ENCODE results near the gene E2F1. TPM values are rescaled to one million over a fixed set of nuclear protein-coding genes. Genes with fewer than 3 reads are reported as not detected.

E2F1 gene
- total and polyA plus RNA-seq, 4 donors = 0.10 to 11.0 (median 0.88) TPM

GRCh38 chr20:33713865-33714367 lies 27.7 kb upstream of the E2F1 start:
- Histone ChIP-seq H3K36me3 (ENCODE audit: control insufficient read depth in 4 of 4, insufficient read depth in 3 of 4, low read depth in 1 of 4, low read length in 3 of 4) (peaks cover 0 to 17% (median 6%) of the 10 kb centered on the region in 4 donors), H3K4me3 (ENCODE audit: low read depth in 1 of 3, low read length in 3 of 3) (no peak overlapping the region), H3K4me1 (ENCODE audit: control insufficient read depth in 4 of 4, insufficient read depth in 4 of 4, low read length in 3 of 4) (peaks cover 0 to 5% (median under 1%) of the 10 kb centered on the region in 4 donors), H3K27ac (ENCODE audit: low read depth in 1 of 2, low read length in 2 of 2) (no peak overlapping the region), H3K9me3 (ENCODE audit: control insufficient read depth in 4 of 4, low read length in 3 of 4) (no peaks in the 10 kb centered on the region), H3K9ac (ENCODE audit: low read depth in 1 of 2, low read length in 2 of 2) (no peak overlapping the region), H3K27me3 (ENCODE audit: control insufficient read depth in 4 of 4, insufficient read depth in 4 of 4, low read length in 3 of 4) (no peaks in the 10 kb centered on the region)
- DNase-seq (ENCODE audit: low spot score) = no peak
- 95% methylated on average over 10 of the region's 10 CpGs for WGBS
- TF ChIP-seq RXRA (IDR thresholded peaks at IDR 0.05) (no peak), EGR1 (IDR thresholded peaks at IDR 0.05; ENCODE audit: low read depth in 2 of 2) (no peak), ZBTB33 (IDR thresholded peaks at IDR 0.05) (no peak), RAD21 (IDR thresholded peaks at IDR 0.05) (no peak), JUND (IDR thresholded peaks at IDR 0.05) (no peak), FOXA1 (IDR thresholded peaks at IDR 0.05) (no peak)
- TF ChIP-seq, protein P1, sequence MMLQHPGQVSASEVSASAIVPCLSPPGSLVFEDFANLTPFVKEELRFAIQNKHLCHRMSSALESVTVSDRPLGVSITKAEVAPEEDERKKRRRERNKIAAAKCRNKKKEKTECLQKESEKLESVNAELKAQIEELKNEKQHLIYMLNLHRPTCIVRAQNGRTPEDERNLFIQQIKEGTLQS (IDR thresholded peaks at IDR 0.05) = no peak

GRCh38 chr20:33711446-33711738 lies 25.2 kb upstream of the E2F1 start:
- WGBS = 88% methylated on average over 1 of the region's 1 CpG
- Histone ChIP-seq H3K36me3 (ENCODE audit: control insufficient read depth in 4 of 4, insufficient read depth in 3 of 4, low read depth in 1 of 4, low read length in 3 of 4) (peaks cover 3 to 28% (median 12%) of the 10 kb centered on the region in 4 donors), H3K27me3 (ENCODE audit: control insufficient read depth in 4 of 4, insufficient read depth in 4 of 4, low read length in 3 of 4) (no peaks in the 10 kb centered on the region), H3K9ac (ENCODE audit: low read depth in 1 of 2, low read length in 2 of 2) (no peak overlapping the region), H3K27ac (ENCODE audit: low read depth in 1 of 2, low read length in 2 of 2) (no peak overlapping the region), H3K4me3 (ENCODE audit: low read depth in 1 of 3, low read length in 3 of 3) (no peak overlapping the region), H3K4me1 (ENCODE audit: control insufficient read depth in 4 of 4, insufficient read depth in 4 of 4, low read length in 3 of 4) (no peaks in the 10 kb centered on the region), H3K9me3 (ENCODE audit: control insufficient read depth in 4 of 4, low read length in 3 of 4) (no peaks in the 10 kb centered on the region)
- no peak for DNase-seq (ENCODE audit: low spot score)
- TF ChIP-seq, protein P1 (IDR thresholded peaks at IDR 0.05) = no peak
- TF ChIP-seq HNF4G (IDR thresholded peaks at IDR 0.05) = no peak
- TF ChIP-seq EGR1 (IDR thresholded peaks at IDR 0.05; ENCODE audit: low read depth in 2 of 2) = no peak
- TF ChIP-seq SP1 (IDR thresholded peaks at IDR 0.05) = no peak
- no peak for TF ChIP-seq RXRA (IDR thresholded peaks at IDR 0.05)
- TF ChIP-seq NR2F2 (IDR thresholded peaks at IDR 0.05) = no peak
- TF ChIP-seq ZBTB33 (IDR thresholded peaks at IDR 0.05) = no peak
- no peak for TF ChIP-seq YY1 (IDR thresholded peaks at IDR 0.05)
- no peak for TF ChIP-seq GABPA (IDR thresholded peaks at IDR 0.05 in 1 of 2, conservative IDR thresholded peaks at IDR 0.05 in 1 of 2)
- TF ChIP-seq MAX (IDR thresholded peaks at IDR 0.05) = no peak
- no peak for TF ChIP-seq REST (IDR thresholded peaks at IDR 0.05)
- no peak for TF ChIP-seq JUND (IDR thresholded peaks at IDR 0.05)
- no peak for TF ChIP-seq FOXA1 (IDR thresholded peaks at IDR 0.05)
- TF ChIP-seq, protein P2, sequence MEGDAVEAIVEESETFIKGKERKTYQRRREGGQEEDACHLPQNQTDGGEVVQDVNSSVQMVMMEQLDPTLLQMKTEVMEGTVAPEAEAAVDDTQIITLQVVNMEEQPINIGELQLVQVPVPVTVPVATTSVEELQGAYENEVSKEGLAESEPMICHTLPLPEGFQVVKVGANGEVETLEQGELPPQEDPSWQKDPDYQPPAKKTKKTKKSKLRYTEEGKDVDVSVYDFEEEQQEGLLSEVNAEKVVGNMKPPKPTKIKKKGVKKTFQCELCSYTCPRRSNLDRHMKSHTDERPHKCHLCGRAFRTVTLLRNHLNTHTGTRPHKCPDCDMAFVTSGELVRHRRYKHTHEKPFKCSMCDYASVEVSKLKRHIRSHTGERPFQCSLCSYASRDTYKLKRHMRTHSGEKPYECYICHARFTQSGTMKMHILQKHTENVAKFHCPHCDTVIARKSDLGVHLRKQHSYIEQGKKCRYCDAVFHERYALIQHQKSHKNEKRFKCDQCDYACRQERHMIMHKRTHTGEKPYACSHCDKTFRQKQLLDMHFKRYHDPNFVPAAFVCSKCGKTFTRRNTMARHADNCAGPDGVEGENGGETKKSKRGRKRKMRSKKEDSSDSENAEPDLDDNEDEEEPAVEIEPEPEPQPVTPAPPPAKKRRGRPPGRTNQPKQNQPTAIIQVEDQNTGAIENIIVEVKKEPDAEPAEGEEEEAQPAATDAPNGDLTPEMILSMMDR (IDR thresholded peaks at IDR 0.05; ENCODE audit: low read depth, low read length, missing input control) = no peak
- no peak for TF ChIP-seq TAF1 (conservative IDR thresholded peaks at IDR 0.05)
